ENCODE measurements around the gene ADPRH. TPM values are rescaled to one million over a fixed set of nuclear protein-coding genes. Genes with fewer than 3 reads are reported as not detected.

ADPRH gene
- total RNA-seq, 2 experiments from 2014 or later, result 0.36 TPM

DNA sequence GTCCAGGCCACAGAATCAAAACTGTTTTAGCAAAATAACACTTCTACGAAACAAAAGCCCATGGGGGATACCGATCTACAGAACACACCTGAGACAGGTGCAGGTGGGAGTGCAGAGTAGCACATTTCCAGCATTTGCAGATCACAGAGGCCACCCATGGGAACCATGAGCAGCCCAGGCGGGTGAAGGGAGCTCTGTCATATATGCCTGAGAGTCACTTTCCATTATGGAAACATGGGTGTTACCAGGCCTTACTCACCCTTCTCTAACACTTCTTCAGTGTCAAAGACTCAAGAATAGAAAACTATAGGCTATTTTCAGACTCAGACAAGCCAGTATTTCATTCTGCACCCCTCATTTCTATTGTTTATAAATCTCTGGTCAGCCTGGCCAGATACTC is 21.9 kb downstream of the ADPRH start:
- no peak overlapping the region for H3K27ac Mint-ChIP-seq
- H3K9me3 Mint-ChIP-seq, result no peaks in the 10 kb centered on the region
- H3K27me3 Mint-ChIP-seq, result no peaks in the 10 kb centered on the region
- H3K36me3 ChIP-seq (ENCODE audit: insufficient read depth, low read length), result no peaks in the 10 kb centered on the region
- no peaks in the 10 kb centered on the region for H3K36me3 Mint-ChIP-seq (ENCODE audit: low read depth)
- H3K4me1 ChIP-seq (ENCODE audit: insufficient read depth, low read length), result peaks cover 13% of the 10 kb centered on the region
- DNase-seq (no peak), ATAC-seq (ENCODE audit: poor library complexity) (no peak)
- no peak overlapping the region for H3K4me3 ChIP-seq (ENCODE audit: low read length)
- H3K4me1 Mint-ChIP-seq (ENCODE audit: low read depth), result no peaks in the 10 kb centered on the region
- peaks cover 0 to 3% of the 10 kb centered on the region in 2 experiments for H3K9me3 ChIP-seq (ENCODE audit: control insufficient read depth in 1 of 2, insufficient read depth in 1 of 2, low read length in 2 of 2)
- TF ChIP-seq, protein P1, sequence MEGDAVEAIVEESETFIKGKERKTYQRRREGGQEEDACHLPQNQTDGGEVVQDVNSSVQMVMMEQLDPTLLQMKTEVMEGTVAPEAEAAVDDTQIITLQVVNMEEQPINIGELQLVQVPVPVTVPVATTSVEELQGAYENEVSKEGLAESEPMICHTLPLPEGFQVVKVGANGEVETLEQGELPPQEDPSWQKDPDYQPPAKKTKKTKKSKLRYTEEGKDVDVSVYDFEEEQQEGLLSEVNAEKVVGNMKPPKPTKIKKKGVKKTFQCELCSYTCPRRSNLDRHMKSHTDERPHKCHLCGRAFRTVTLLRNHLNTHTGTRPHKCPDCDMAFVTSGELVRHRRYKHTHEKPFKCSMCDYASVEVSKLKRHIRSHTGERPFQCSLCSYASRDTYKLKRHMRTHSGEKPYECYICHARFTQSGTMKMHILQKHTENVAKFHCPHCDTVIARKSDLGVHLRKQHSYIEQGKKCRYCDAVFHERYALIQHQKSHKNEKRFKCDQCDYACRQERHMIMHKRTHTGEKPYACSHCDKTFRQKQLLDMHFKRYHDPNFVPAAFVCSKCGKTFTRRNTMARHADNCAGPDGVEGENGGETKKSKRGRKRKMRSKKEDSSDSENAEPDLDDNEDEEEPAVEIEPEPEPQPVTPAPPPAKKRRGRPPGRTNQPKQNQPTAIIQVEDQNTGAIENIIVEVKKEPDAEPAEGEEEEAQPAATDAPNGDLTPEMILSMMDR (IDR thresholded peaks at IDR 0.05), result no peak
- POLR2A ChIA-PET, result no interaction called here
- CTCF ChIA-PET, result interaction anchor here (0.6 kb wide), 1 partner anchor 40 kb away, joined by 8 read pairs; no protein-coding TSS in a partner anchor
- intact Hi-C loops (cut with DNase I, micrococcal nuclease), result no loop called here
- H3K27me3 ChIP-seq (ENCODE audit: control insufficient read depth in 1 of 2, insufficient read depth in 2 of 2, low read length in 2 of 2), result no peaks in the 10 kb centered on the region
- H3K27ac ChIP-seq (ENCODE audit: low read depth in 1 of 2, low read length in 2 of 2), result no peak overlapping the region
- no peak overlapping the region for H3K4me3 Mint-ChIP-seq

DNA sequence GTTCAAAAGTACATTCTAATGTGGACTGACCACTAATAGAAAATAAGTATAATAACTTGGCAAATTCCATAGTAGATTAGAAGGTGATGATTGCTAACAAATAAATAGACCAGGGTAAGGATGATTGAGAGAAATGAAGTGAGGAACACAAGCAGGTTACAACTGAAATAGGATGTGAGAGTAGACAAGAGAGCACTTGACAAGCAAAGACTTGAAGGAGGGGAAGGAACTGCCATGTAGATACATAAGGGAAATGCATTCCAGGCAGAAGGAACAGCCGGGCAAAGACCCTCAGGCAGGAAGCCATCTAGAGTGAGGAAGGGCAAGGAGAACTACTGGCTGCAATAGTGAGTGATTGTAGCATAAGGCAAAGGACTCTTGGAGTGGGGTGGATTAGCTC is 23.4 kb downstream of the ADPRH start:
- ATAC-seq (ENCODE audit: poor library complexity) (no peak), DNase-seq (no peak)
- Mint-ChIP-seq H3K27ac (no peak overlapping the region), H3K4me3 (no peak overlapping the region), H3K9me3 (no peaks in the 10 kb centered on the region), H3K27me3 (no peaks in the 10 kb centered on the region), H3K36me3 (ENCODE audit: low read depth) (no peaks in the 10 kb centered on the region), H3K4me1 (ENCODE audit: low read depth) (no peaks in the 10 kb centered on the region)
- peaks cover 0 to 3% of the 10 kb centered on the region in 2 experiments for H3K9me3 ChIP-seq (ENCODE audit: control insufficient read depth in 1 of 2, insufficient read depth in 1 of 2, low read length in 2 of 2)
- H3K4me1 ChIP-seq (ENCODE audit: insufficient read depth, low read length), result peaks cover 9% of the 10 kb centered on the region
- TF ChIP-seq, protein P1 (IDR thresholded peaks at IDR 0.05), result no peak
- POLR2A ChIA-PET, result no interaction called here
- no peaks in the 10 kb centered on the region for H3K27me3 ChIP-seq (ENCODE audit: control insufficient read depth in 1 of 2, insufficient read depth in 2 of 2, low read length in 2 of 2)
- H3K36me3 ChIP-seq (ENCODE audit: insufficient read depth, low read length), result no peaks in the 10 kb centered on the region
- H3K4me3 ChIP-seq (ENCODE audit: low read length), result no peak overlapping the region
- CTCF ChIA-PET, result no interaction called here
- intact Hi-C loops (cut with DNase I, micrococcal nuclease), result no loop called here
- H3K27ac ChIP-seq (ENCODE audit: low read depth in 1 of 2, low read length in 2 of 2), result no peak overlapping the region

DNA sequence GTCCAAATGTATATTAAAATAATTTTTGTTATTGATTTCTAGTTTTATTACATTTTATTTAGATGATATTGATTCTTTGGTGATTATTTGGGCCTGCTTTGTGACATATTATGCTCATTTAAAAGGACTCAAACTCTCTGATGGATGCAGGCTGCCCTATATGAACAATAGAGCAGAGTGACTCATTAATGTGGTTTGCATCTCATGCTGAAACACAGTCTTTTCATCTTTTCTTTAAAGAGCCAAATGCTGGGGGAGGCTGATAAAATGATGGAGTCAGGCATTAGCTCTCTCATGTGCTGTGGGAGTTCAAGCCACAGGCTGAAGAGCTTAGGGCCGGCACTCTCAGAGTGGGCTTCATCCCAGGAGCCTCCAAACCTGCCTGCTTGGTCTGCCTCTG is 25.6 kb downstream of the ADPRH start:
- H3K36me3 ChIP-seq (ENCODE audit: insufficient read depth, low read length), result no peaks in the 10 kb centered on the region
- H3K9me3 Mint-ChIP-seq, result no peaks in the 10 kb centered on the region
- peaks cover 10% of the 10 kb centered on the region for H3K27me3 Mint-ChIP-seq
- no peak overlapping the region for H3K27ac ChIP-seq (ENCODE audit: low read depth in 1 of 2, low read length in 2 of 2)
- intact Hi-C loops (cut with DNase I, micrococcal nuclease), result no loop called here
- no peak for DNase-seq
- no peak overlapping the region for H3K4me3 Mint-ChIP-seq
- H3K4me1 Mint-ChIP-seq (ENCODE audit: low read depth), result no peaks in the 10 kb centered on the region
- H3K27ac Mint-ChIP-seq, result no peak overlapping the region
- H3K9me3 ChIP-seq (ENCODE audit: control insufficient read depth in 1 of 2, insufficient read depth in 1 of 2, low read length in 2 of 2), result peaks cover 0 to 3% of the 10 kb centered on the region in 2 experiments
- no peak overlapping the region for H3K4me3 ChIP-seq (ENCODE audit: low read length)
- ChIA-PET POLR2A (no interaction called here), CTCF (no interaction called here)
- no peak for ATAC-seq (ENCODE audit: poor library complexity)
- no peaks in the 10 kb centered on the region for H3K27me3 ChIP-seq (ENCODE audit: control insufficient read depth in 1 of 2, insufficient read depth in 2 of 2, low read length in 2 of 2)
- TF ChIP-seq, protein P1 (IDR thresholded peaks at IDR 0.05), result no peak
- no peaks in the 10 kb centered on the region for H3K36me3 Mint-ChIP-seq (ENCODE audit: low read depth)
- peaks cover 9% of the 10 kb centered on the region for H3K4me1 ChIP-seq (ENCODE audit: insufficient read depth, low read length)
